BJ (cell line): ENCODE results near the gene PPFIA2. TPM values are rescaled to one million over a fixed set of nuclear protein-coding genes. Genes with fewer than 3 reads are reported as not detected.

Experiments used
- CTCF ChIA-PET: fragments of 350-600 bp; formaldehyde crosslinking; extraction: SDS; loops from one replicate; lab custom pipeline; 2021; ENCODE audit warnings: antibody characterized with exemption, inconsistent platforms; lab: Yijun Ruan, JAX
- POLR2A ChIA-PET: fragments of 300-600 bp; sonication (Branson Sonifier 250); formaldehyde crosslinking; extraction: SDS; loops from one replicate; lab custom pipeline; 2021; ENCODE audit warnings: antibody characterized with exemption; lab: Charles Lee
- DNase-seq: peaks from one replicate; pipeline ENCODE4 v3.0.0-alpha.2; 2011; ENCODE audit warnings: low read depth
- H3K27me3 ChIP-seq: 2 replicates; pipeline ENCODE4 v1.6.0; 2011; ENCODE audit warnings: low read length; ENCODE audit not compliant: control insufficient read depth, insufficient read depth
- H3K36me3 ChIP-seq: 2 replicates; pipeline ENCODE4 v1.5.1; 2011; ENCODE audit warnings: low read length; ENCODE audit not compliant: control insufficient read depth, insufficient read depth
- H3K4me3 ChIP-seq: 2 replicates; pipeline ENCODE4 v1.5.1; 2011; ENCODE audit warnings: low read depth, mild to moderate bottlenecking, control low read depth, low read length
- polyA plus RNA-seq: library from polyadenylated mRNA; depleted of rRNA; stranded (reverse); fragments of >200 nt; gene quantifications from 2 replicates; pipeline ENCODE4 v1.2.3, GENCODE V29; 2011
- TF ChIP-seq, protein P1 (sequence below): IDR thresholded peaks from 2 replicates; pipeline ENCODE4 v1.5.1; 2011; ENCODE audit warnings: low read depth, mild to moderate bottlenecking, control low read depth, inconsistent platforms, low read length, moderate library complexity; ENCODE audit not compliant: insufficient read depth

The PPFIA2 gene
- polyA plus RNA-seq, 1 experiment: not detected

- TF ChIP-seq, protein P1, sequence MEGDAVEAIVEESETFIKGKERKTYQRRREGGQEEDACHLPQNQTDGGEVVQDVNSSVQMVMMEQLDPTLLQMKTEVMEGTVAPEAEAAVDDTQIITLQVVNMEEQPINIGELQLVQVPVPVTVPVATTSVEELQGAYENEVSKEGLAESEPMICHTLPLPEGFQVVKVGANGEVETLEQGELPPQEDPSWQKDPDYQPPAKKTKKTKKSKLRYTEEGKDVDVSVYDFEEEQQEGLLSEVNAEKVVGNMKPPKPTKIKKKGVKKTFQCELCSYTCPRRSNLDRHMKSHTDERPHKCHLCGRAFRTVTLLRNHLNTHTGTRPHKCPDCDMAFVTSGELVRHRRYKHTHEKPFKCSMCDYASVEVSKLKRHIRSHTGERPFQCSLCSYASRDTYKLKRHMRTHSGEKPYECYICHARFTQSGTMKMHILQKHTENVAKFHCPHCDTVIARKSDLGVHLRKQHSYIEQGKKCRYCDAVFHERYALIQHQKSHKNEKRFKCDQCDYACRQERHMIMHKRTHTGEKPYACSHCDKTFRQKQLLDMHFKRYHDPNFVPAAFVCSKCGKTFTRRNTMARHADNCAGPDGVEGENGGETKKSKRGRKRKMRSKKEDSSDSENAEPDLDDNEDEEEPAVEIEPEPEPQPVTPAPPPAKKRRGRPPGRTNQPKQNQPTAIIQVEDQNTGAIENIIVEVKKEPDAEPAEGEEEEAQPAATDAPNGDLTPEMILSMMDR: no peak
- Histone ChIP-seq H3K4me3 (no peak overlapping the region), H3K36me3 (no peaks in the 10 kb centered on the region), H3K27me3 (no peaks in the 10 kb centered on the region)
- POLR2A ChIA-PET: no interaction called here
- CTCF ChIA-PET: no interaction called here
- DNase-seq: no peak
Observed at GRCh38 chr12:81541121-81541520, 218.0 kb downstream of the PPFIA2 start.

DNA sequence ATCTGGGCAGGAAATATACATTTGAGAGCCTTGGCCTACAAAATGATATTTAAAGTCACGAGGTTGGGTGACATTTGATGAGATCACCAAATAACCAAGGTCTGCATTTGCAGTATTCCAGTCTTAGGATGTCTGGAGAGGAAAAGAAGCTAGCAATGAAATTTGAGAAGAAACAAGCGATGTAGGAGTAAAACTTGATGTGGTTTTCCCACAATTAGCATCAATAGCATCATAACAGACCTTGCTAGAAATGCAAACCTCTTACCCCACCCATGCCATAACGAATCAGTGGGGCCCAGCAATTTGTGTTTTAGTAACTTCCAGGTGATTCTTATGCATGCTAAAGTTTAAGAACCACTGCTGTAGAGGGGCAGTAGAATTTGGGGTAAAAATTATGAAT lies 219.9 kb downstream of the PPFIA2 start:
- H3K27me3 ChIP-seq: no peaks in the 10 kb centered on the region
- POLR2A ChIA-PET: no interaction called here
- TF ChIP-seq, protein P1: no peak

GRCh38 chr12:81533054-81533453 lies 226.1 kb downstream of the PPFIA2 start:
- H3K36me3 ChIP-seq: no peaks in the 10 kb centered on the region
- no peaks in the 10 kb centered on the region for H3K27me3 ChIP-seq
- ChIA-PET CTCF (no interaction called here), POLR2A (no interaction called here)
- TF ChIP-seq, protein P1: no peak
- no peak for DNase-seq
- no peak overlapping the region for H3K4me3 ChIP-seq

More for the DNA sequence above, 219.9 kb downstream of the PPFIA2 start:
- Histone ChIP-seq H3K4me3 (no peak overlapping the region), H3K36me3 (no peaks in the 10 kb centered on the region)
- CTCF ChIA-PET: no interaction called here
- no peak for DNase-seq

GRCh38 chr12:81530352-81530751 lies 228.8 kb downstream of the PPFIA2 start:
- TF ChIP-seq, protein P1: no peak
- ChIA-PET POLR2A (no interaction called here), CTCF (no interaction called here)
- DNase-seq: no peak
- Histone ChIP-seq H3K4me3 (no peak overlapping the region), H3K27me3 (no peaks in the 10 kb centered on the region), H3K36me3 (no peaks in the 10 kb centered on the region)

GRCh38 chr12:81520064-81520945 lies 238.8 kb downstream of the PPFIA2 start:
- TF ChIP-seq, protein P1: no peak
- H3K27me3 ChIP-seq: no peaks in the 10 kb centered on the region
- ChIA-PET CTCF (no interaction called here), POLR2A (no interaction called here)
- H3K4me3 ChIP-seq: no peak overlapping the region
- H3K36me3 ChIP-seq: no peaks in the 10 kb centered on the region
- no peak for DNase-seq
